Measurements from ENCODE around the gene USP13. TPM values are rescaled to one million over a fixed set of nuclear protein-coding genes. Genes with fewer than 3 reads are reported as not detected.

Gene USP13
- polyA plus RNA-seq, 1 donor = 48.8 TPM

GRCh38 chr3:179796421-179796820 is 143.6 kb downstream of the USP13 start:
- no peak for DNase-seq (ENCODE audit: low read depth)

DNA sequence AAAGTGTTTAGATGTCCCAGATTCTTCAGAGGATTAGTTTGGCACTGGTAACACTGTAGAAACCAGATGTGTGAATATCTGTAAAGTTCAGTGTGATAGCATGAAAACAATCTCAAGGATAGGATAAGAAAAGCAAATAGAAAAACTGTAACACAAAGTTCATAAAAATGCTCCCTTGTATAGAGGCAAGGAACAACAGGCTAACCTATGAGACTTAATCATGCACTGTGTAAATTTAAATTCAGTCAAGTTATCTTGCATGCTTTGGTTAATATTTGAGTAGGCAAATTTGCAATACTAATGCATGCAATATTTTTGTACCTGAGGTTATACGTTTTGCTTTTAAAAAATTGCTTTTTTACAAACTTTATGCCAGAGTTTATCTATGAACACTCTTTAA is 144.4 kb downstream of the USP13 start:
- no peak for DNase-seq (ENCODE audit: low read depth)

DNA sequence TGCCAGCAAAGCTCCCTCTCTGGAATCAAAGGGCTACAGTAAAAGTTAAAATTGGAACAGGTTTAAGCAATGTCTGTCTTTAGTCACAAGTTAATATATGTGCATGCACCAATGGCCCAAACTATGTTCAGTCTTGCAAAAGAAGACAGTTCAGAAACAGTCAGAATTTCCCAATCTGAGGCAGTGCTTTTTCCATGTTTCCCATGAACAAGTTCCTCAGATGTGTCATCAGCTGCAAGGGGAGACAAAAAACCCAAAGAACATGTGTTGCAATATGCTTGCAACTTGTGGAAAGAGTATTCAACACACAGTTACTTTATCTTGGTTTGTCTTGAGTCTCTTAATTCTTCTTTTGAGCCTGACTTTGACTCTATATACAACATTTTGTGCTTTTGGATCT is 148.4 kb downstream of the USP13 start:
- DNase-seq (ENCODE audit: low read depth) = no peak

DNA sequence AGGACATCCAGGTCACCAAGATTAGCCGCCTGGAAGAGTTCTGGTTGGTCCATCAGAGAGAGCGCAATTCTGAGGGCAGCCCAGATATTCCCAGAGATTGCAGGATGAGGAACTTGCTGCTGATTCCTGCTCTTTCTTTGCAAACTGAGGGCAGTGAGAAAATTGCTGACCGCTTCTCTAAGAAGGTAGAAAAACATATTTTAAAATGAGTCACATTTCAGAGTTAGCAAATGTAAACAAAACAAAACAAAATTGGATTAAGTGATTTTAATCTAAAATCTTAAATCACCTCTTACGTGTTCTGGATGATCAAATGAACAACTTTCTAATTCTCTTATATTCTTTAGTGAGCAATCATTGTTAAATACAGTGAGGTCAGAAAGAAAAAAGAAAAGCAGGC is 149.0 kb downstream of the USP13 start:
- no peak for DNase-seq (ENCODE audit: low read depth)

DNA sequence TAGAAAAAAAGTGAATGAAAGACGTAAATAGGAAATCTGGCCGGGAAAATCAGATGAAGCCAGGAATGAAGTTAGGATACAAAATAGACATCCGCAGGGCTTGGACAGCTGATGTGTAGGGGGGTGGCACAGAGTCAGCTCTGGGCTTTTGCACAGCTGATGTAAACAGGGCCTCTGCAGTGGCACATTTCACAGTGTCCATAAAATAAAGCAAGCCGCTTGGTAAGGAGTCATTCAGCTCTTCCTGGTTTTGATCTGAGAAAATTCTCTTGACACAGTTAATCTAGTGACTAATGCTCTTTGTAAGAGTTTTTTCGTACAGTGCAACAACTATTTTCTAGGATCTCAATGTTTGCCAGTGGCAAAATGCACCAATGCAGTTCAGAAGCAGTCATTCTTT is 153.3 kb downstream of the USP13 start:
- no peak for DNase-seq (ENCODE audit: low read depth)

GRCh38 chr3:179807588-179807987 is 154.7 kb downstream of the USP13 start:
- DNase-seq (ENCODE audit: low read depth) = no peak

- DNase-seq (ENCODE audit: low read depth) = no peak
Observed at GRCh38 chr3:179809639-179810038, 156.8 kb downstream of the USP13 start.

- peak; percentile 14 for DNase-seq (ENCODE audit: low read depth)
Observed at GRCh38 chr3:179811321-179812095, 158.7 kb downstream of the USP13 start.

DNA sequence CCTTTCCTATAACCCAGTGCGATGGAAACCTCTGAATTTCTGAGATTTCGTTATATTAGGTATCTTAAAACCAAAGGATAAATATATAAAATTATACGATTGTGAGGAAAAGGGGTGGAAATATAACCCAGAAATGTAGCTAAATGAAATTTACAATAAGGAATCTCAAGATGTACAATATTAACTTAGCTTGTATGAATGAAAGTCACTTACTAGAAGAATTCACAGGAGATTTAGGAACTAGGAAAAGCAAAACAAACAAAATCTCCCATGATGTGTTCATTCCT is 159.2 kb downstream of the USP13 start:
- no peak for DNase-seq (ENCODE audit: low read depth)

DNA sequence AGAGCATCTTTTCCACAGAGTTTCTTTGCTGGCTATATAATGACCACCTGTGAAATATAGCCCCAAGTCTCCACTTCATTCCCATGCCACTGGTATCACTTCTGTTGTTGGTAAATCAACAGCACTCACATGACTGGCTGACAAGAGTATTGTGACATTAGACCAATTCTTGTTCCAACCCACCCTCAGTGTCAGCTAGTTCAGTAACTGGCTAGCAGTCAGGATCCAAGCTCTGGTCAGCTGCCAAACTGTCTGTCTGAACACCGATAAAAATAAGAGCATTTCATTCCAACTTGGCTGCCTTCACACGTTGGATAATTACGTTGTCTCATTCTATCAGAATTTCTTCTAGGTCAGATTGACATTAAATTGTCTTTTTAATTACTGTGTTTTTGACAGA is 166.5 kb downstream of the USP13 start:
- DNase-seq (ENCODE audit: low read depth) = no peak

DNA sequence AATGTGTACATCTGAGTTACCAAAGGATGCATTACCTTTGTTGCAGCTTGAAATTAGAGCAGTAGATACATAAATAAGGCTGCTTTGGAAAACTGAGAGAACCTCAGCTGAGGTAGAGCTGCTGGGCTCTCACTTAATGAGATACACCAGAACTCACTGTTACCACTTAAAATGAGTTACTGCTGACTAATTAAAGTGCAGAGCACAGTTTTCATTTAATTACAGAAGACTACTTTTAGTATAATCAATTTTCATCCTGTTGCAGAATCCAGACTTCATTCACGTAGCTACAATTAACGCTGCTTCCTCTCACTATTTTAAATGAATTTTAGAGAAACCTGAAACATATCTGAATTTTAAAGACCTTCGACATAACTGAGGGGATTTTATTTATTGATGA is 169.5 kb downstream of the USP13 start:
- DNase-seq (ENCODE audit: low read depth) = no peak

DNA sequence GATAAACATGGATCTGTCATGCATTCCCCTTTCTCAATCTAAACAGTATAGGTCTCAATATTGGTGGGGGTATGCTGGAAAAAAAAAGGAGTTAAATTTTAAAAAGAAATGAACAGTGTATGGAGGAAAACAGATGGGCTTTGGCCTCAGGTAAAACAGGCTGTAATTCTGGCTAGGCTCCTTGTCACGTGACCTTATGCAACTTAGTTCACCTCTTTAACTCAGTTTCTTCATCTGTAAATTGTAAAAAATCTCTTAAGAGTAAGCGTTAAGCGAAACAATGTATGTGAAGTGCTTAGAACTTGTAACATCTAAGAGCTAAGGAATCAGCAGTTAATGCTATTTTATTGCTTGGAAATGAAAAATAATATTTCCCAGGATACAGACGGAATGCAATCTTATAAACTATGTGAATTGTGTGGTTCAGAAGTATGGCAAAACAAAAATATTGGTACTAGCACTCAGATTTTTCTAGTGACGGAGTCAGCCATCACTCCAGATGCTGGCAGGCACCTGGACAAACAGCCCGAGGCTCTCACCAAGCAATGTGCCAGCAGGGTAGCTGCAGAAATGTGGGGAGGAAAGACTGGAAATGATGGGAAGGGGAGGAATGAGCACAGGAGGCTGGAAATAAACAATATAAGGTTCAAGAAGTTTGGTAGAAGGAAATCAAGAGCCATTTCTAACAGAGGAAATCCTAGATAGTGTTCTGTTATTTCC is 172.8 kb downstream of the USP13 start:
- DNase-seq (ENCODE audit: low read depth) = no peak

- DNase-seq (ENCODE audit: low read depth) = no peak
Observed at GRCh38 chr3:179826247-179826637, 173.4 kb downstream of the USP13 start.

GRCh38 chr3:179828738-179829137 is 175.9 kb downstream of the USP13 start:
- no peak for DNase-seq (ENCODE audit: low read depth)

GRCh38 chr3:179829401-179829800 is 176.6 kb downstream of the USP13 start:
- DNase-seq (ENCODE audit: low read depth) = no peak

DNA sequence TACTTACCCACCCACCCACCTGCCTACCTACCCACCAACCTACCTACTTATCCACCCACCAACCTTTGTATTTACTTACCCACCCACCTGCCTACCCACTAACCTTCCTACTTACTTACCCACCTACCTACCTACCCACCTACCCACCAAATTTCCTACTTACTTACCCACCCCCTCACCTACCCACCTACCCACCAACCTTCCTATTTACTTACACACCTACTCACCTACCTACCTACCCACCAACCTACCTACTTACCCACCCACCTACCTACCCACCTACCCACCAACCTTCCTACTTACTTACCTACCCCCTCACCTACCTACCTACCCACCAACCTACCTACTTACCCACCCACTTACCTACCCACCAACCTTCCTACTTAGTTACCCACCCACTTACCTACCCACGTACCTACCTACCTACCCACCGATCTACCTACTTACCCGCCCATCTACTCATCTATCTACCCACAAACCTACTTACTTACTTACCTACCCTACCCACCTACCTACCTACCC is 179.6 kb downstream of the USP13 start:
- no peak for DNase-seq (ENCODE audit: low read depth)

- DNase-seq (ENCODE audit: low read depth) = no peak
Observed at GRCh38 chr3:179833294-179833693, 180.5 kb downstream of the USP13 start.

- no peak for DNase-seq (ENCODE audit: low read depth)
Observed at GRCh38 chr3:179837374-179837773, 184.5 kb downstream of the USP13 start.

Other genes with a start within 250 kb of the USP13 start
- gene GNB4, start 201.6 kb upstream of the USP13 start, polyA plus RNA-seq (ENCODE audit: insufficient read length) = 28.3 TPM
- 39.5 TPM for gene ACTL6A, start 90.1 kb upstream of the USP13 start, polyA plus RNA-seq (ENCODE audit: insufficient read length)
- gene MRPL47, start 48.4 kb upstream of the USP13 start, polyA plus RNA-seq (ENCODE audit: insufficient read length) = 39.1 TPM
- gene NDUFB5, start 48.2 kb upstream of the USP13 start, polyA plus RNA-seq (ENCODE audit: insufficient read length) = 177 TPM